Uterus (tissue), 4 donors: Measurements from ENCODE around the gene CYB5B. TPM values are rescaled to one million over a fixed set of nuclear protein-coding genes. Genes with fewer than 3 reads are reported as not detected.

Experiments
- DNase-seq, 2 donors: peaks; one replicate each; pipeline ENCODE4 v3.0.0-alpha.2; 2019 to 2020
- H3K27ac ChIP-seq, 2 donors: fragments of 200-600 bp; sonication (generic); 1 replicate in 1 of 2; 2 replicates in 1 of 2; pipeline ENCODE4 v1.5.1; 2016 to 2018
- H3K27me3 ChIP-seq, 2 donors: fragments of 200-600 bp; sonication (generic); one replicate each; pipeline ENCODE4 v1.5.1; 2018 to 2019; ENCODE audit warnings: control low read depth in 1 of 2
- H3K36me3 ChIP-seq, 2 donors: fragments of 200-600 bp; sonication (generic); one replicate each; pipeline ENCODE4 v1.5.1; 2019; ENCODE audit warnings: control low read depth in 1 of 2
- H3K4me1 ChIP-seq, 2 donors: fragments of 200-600 bp; sonication (generic); one replicate each; pipeline ENCODE4 v1.5.1; 2018 to 2019; ENCODE audit warnings: control low read depth in 1 of 2
- H3K4me3 ChIP-seq, 2 donors: fragments of 200-600 bp; sonication (generic); 1 replicate in 1 of 2; 2 replicates in 1 of 2; pipeline ENCODE4 v1.5.1; 2018 to 2019; ENCODE audit warnings: mild to moderate bottlenecking in 1 of 2
- H3K9me3 ChIP-seq, 2 donors: fragments of 200-600 bp; sonication (generic); one replicate each; pipeline ENCODE4 v1.5.1; 2019; ENCODE audit warnings: control low read depth in 1 of 2
- CTCF ChIP-seq, 4 experiments: fragments of 200-600 bp in 2 of 4; fragments of 450-650 bp in 2 of 4; sonication (generic) in 2 of 4; IDR thresholded peaks; one replicate each; pipeline ENCODE4 v1.5.1; 2016 to 2019; ENCODE audit warnings: antibody characterized with exemption in 4 of 4, mild to moderate bottlenecking in 2 of 4, moderate library complexity in 1 of 4
- POLR2A ChIP-seq, 2 donors: fragments of 450-650 bp; IDR thresholded peaks; one replicate each; pipeline ENCODE4 v1.6.1; 2016; ENCODE audit warnings: antibody characterized with exemption in 2 of 2, mild to moderate bottlenecking in 1 of 2, moderate library complexity in 1 of 2
- intact Hi-C: fragments of 100-400 bp; cut with DNase I; formaldehyde crosslinking; loops from one replicate; pipeline ENCODE4 v1.15.1; 2023; ENCODE audit warnings: low total_unique reads
- total RNA-seq, 4 donors: library from RNA; depleted of rRNA in 3 of 4; stranded (reverse); fragments of >200 nt in 3 of 4; gene quantifications; one replicate each; pipeline versions ENCODE4 v1.1.0 to v1.2.4, GENCODE V29; 2014 to 2023
- donor health status: DM: yes; HTN: yes; CAD: no.

CYB5B gene
- total RNA-seq, 4 donors from 2014 or later, result 24.1 to 70.3 (median 57.6) TPM

GRCh38 chr16:69494991-69495392 is 70.6 kb downstream of the CYB5B start:
- TF ChIP-seq CTCF (IDR thresholded peaks at IDR 0.05), result no peak
- no peak for TF ChIP-seq POLR2A (IDR thresholded peaks at IDR 0.05)
- no peak overlapping the region for H3K4me3 ChIP-seq
- no peak overlapping the region for H3K27ac ChIP-seq
- no peaks in the 10 kb centered on the region for H3K36me3 ChIP-seq
- no peaks in the 10 kb centered on the region for H3K9me3 ChIP-seq
- intact Hi-C loops, result no loop called here
- no peaks in the 10 kb centered on the region for H3K4me1 ChIP-seq
- no peaks in the 10 kb centered on the region for H3K27me3 ChIP-seq
- DNase-seq, result no peak

GRCh38 chr16:69495821-69496220 is 71.4 kb downstream of the CYB5B start:
- no peaks in the 10 kb centered on the region for H3K4me1 ChIP-seq
- intact Hi-C loops, result no loop called here
- no peak for TF ChIP-seq POLR2A (IDR thresholded peaks at IDR 0.05)
- TF ChIP-seq CTCF (IDR thresholded peaks at IDR 0.05), result no peak
- no peaks in the 10 kb centered on the region for H3K36me3 ChIP-seq
- no peak for DNase-seq
- H3K27me3 ChIP-seq, result no peaks in the 10 kb centered on the region
- no peak overlapping the region for H3K27ac ChIP-seq
- no peaks in the 10 kb centered on the region for H3K9me3 ChIP-seq
- H3K4me3 ChIP-seq, result no peak overlapping the region

GRCh38 chr16:69496376-69496775 is 72.0 kb downstream of the CYB5B start:
- H3K27me3 ChIP-seq, result no peaks in the 10 kb centered on the region

GRCh38 chr16:69496896-69497295 is 72.5 kb downstream of the CYB5B start:
- DNase-seq, result no peak
- H3K4me1 ChIP-seq, result no peaks in the 10 kb centered on the region
- H3K4me3 ChIP-seq, result no peak overlapping the region
- intact Hi-C loops, result no loop called here
- no peaks in the 10 kb centered on the region for H3K27me3 ChIP-seq
- H3K36me3 ChIP-seq, result no peaks in the 10 kb centered on the region
- H3K9me3 ChIP-seq, result no peaks in the 10 kb centered on the region
- no peak overlapping the region for H3K27ac ChIP-seq
- no peak for TF ChIP-seq CTCF (IDR thresholded peaks at IDR 0.05)
- no peak for TF ChIP-seq POLR2A (IDR thresholded peaks at IDR 0.05)

More at GRCh38 chr16:69496376-69496775, 72.0 kb downstream of the CYB5B start:
- H3K36me3 ChIP-seq, result no peaks in the 10 kb centered on the region
- no peaks in the 10 kb centered on the region for H3K9me3 ChIP-seq
- DNase-seq, result no peak
- intact Hi-C loops, result no loop called here
- H3K27ac ChIP-seq, result no peak overlapping the region
- no peak overlapping the region for H3K4me3 ChIP-seq
- no peaks in the 10 kb centered on the region for H3K4me1 ChIP-seq
- TF ChIP-seq POLR2A (IDR thresholded peaks at IDR 0.05) (no peak), CTCF (IDR thresholded peaks at IDR 0.05) (no peak)

- Histone ChIP-seq H3K4me1 (no peaks in the 10 kb centered on the region), H3K36me3 (no peaks in the 10 kb centered on the region), H3K27ac (no peak overlapping the region), H3K4me3 (no peak overlapping the region), H3K9me3 (no peaks in the 10 kb centered on the region), H3K27me3 (no peaks in the 10 kb centered on the region)
- intact Hi-C loops, result no loop called here
- DNase-seq, result no peak
- no peak for TF ChIP-seq CTCF (IDR thresholded peaks at IDR 0.05)
- TF ChIP-seq POLR2A (IDR thresholded peaks at IDR 0.05), result no peak
Measured at GRCh38 chr16:69497876-69498596, 73.6 kb downstream of the CYB5B start.
